T-helper 22 cell (primary cell): Measurements from ENCODE around the gene KCNJ10.

Experiments used
- DNase-seq: peaks from one replicate; pipeline ENCODE4 v3.0.0-alpha.2; 2020; ENCODE audit warnings: low read depth

KCNJ10 gene

DNA sequence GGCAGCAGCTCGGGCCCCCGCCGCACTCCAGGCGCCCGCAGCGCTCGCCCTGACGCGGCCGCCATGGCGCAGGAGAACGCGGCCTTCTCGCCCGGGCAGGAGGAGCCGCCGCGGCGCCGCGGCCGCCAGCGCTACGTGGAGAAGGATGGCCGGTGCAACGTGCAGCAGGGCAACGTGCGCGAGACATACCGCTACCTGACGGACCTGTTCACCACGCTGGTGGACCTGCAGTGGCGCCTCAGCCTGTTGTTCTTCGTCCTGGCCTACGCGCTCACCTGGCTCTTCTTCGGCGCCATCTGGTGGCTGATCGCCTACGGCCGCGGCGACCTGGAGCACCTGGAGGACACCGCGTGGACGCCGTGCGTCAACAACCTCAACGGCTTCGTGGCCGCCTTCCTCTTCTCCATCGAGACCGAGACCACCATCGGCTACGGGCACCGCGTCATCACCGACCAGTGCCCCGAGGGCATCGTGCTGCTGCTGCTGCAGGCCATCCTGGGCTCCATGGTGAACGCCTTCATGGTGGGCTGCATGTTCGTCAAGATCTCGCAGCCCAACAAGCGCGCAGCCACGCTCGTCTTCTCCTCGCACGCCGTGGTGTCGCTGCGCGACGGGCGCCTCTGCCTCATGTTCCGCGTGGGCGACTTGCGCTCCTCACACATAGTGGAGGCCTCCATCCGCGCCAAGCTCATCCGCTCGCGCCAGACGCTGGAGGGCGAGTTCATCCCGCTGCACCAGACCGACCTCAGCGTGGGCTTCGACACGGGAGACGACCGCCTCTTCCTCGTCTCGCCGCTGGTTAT, 14.2 kb upstream of the KCNJ10 start:
- peak; percentile 44 for DNase-seq

DNA sequence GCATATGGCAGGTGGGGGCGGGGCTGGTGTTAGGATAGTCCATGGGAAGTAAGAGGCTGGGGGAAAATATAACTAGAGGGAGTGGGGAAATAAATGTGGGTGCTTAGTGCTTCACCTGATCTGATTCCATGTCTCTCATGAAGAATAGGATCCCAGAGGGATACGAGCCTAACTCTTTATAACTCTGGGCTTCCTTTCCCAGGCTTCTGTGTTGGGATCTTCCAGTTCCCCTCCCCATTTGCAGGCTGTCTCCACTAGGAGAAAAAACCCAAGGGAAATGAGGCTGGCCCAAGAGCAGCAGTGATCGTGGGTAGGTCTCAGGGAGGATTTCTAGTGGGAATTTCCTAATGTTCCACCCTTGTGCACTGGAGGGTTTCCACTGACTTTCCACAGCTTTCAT, 13.0 kb upstream of the KCNJ10 start:
- DNase-seq, result no peak

DNA sequence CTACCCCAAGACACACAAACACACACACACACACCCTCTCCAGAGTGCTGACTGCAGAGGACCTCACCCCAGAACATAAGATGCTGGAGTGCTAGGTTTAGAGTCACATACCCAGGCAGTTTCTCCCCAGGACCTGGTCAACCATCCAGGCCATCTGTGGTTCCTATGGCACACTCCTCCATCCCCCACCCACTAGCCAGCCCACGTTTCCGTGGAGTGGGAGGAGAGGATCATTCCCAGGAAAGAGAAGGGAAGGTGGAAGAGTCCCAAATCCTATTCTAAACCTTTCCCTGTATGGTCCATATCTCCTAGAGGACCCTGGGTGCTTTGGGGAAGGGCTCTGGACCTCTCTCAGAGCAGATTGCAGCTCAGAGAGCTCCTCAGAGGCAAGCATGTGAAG, 12.5 kb upstream of the KCNJ10 start:
- DNase-seq, result no peak

DNA sequence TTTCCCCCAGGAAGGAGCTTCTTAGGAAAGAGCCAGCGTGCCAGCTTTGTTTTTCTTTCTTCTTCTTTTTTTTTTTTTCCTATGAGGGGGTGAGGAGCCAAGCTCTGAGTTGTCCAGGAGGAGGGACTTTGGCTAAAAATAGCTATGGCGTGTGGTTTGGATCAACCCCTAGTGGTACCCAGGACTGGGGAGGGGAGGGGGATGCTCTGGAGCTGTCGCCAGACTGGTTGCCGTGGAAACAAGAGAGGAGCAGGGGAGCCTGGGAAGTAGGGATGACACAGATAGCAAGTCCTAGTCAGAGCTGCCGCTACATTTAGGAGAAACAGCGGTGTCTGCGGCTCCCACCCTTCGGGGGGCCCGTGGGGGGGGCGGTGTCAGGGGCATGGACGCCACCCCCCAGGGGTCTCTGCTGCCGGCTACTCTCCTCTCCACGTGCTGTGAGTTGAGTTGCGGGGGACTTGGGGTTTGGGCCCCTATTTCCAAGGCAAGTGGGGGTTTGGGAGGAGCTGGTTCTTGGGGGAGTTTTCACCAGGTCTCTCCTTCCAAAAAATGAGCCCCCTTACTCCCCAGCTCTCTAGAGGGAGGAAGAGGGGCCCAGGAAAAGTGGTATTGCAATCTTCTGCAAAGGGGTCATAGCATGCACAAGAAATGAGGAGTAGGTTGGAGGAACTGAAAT, 11.4 kb upstream of the KCNJ10 start, which contains the start of gene KCNJ9:
Gene KCNJ9 (plus strand): TSS at position 278 of the 676 bp plus-strand sequence. CDS start 2,493 bp downstream, outside the sequence.
- no peak for DNase-seq

DNA sequence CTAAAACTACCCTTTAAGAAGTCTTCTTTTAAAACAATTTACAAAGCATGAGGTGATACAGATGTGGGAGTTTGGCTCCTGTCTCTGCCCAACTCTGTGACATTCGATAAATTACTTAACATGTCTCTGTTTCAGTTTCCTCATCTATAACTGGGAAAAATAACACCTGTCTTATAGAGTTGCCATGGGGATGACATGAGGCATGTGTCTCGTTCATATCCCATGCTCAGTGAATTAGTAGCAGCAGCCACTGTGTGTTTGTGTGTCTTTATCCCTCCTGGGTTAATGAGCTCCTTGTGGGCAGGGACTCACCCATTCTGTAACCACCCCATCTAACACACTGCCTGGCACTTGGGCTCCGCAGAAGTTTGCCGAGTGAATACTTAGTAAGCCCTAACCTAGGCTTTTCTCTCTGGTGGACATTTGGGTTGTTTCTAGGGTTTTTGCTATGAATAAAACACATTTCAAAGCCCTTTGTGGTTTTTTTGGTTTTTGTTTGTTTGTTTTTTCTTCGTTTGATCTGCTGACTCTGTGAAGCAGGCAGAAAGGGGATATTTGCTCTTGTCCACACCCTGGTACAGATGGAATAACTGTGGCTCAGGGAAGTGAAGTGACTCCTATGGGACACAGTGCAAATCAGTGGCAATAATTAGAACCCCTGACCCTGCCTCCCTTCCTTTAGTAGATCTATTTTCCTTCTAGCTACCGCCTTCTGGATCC, 10.6 kb upstream of the KCNJ10 start:
- DNase-seq, result no peak

DNA sequence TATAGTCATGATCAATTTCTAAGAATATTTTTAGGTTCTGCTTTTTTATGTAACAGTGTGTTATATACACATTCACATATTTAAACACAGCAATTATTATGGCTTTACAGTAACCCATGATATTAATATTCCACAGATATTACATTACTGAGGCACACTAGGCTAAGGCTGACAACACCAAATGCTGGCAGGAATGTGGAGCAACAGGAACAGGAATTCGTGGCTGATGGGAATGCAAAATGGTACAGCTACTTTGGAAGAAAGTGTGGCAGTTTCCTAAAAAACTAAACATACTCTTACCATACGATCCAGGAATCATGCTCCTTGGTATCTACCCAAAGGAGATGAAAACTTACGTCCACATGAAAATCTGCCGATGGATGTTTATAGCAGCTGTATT, 9.5 kb upstream of the KCNJ10 start:
- no peak for DNase-seq

DNA sequence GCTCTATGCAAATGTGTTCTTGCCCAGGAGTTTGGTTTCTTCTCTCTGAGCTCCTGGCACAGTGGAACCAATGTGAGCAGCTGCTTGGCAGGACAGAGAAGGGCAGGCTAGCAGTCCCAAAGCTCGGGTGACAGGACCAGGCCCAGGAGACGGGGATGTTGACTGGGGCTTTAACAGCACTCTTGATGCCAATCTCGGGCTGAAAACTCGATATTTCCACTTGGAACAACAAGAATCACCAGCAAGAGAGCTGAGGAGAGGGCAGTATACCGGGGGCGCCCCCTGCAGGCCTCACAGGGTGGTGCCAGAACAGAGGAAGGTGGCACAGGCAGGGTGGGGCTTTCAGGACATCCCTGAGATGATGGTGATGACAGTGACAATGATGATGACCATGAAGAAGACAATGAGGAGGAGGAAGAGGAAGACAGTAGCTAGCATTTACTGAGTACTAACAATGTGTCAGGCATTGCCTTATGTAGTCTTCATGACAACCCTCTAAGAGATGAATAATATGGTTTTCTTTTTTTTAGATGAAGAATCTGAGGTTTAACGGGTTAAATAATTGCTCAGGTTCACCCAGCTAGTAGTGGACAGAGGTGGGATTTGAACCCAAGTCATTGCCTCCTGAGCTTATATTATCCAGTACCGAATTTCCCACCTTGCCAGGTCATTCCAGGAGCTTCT, 8.7 kb upstream of the KCNJ10 start:
- DNase-seq, result no peak

DNA sequence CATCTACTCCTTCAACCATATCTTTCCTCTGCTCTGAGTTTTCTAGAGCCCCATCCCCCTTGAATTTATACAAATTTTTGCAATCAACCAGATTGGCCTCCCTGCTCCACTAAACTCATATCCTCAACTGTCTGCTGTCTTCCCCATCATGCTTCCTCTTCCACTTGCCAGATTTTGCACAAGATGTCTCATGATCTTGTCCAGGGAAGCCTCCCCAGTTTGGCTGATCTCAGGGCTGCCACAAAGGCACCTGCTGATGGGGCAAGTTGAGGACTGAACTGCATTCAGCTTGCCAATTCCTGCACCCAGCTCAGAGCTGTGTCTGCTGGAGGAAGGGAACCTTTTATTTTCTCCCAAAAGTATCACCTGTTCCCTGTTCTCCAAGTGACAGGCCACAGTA, 7.5 kb upstream of the KCNJ10 start:
- DNase-seq, result no peak

DNA sequence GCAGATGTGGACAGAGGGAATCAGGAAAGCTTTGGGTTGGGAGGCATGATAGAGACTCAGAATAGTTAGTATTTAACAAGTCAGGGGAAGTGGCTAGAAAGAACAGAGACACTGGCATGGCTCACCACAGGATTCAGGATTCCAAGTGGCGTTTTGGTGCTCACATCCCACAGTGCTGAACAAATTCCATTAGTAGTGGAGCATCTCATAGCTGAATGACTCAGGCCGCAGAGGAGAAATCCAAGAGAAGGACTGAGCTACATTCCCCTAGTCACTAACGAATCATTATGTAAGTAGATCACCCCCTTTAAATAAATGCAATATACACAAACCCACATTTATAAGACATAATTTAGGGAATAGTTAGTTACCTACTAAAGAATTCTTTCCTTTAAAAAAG, 6.3 kb upstream of the KCNJ10 start:
- DNase-seq, result no peak

DNA sequence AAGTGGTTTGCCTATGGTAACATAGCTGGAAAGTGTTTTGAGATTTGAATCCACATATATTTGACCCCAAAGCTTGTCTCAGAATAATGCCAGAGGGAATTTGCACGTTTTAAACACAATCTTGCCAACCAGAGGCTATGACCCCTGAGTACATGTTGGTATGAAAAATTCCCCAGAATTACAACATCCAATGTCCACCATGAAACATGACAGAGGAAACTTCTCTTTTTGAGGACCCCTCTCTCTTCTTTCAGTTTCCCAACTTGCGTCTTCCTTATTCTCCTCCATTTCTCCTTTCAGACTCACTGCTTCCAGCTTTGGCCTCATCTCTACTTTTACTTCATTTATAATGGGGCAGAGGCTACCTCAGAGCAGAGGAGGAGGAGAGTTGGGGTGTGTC, 5.9 kb upstream of the KCNJ10 start:
- no peak for DNase-seq

DNA sequence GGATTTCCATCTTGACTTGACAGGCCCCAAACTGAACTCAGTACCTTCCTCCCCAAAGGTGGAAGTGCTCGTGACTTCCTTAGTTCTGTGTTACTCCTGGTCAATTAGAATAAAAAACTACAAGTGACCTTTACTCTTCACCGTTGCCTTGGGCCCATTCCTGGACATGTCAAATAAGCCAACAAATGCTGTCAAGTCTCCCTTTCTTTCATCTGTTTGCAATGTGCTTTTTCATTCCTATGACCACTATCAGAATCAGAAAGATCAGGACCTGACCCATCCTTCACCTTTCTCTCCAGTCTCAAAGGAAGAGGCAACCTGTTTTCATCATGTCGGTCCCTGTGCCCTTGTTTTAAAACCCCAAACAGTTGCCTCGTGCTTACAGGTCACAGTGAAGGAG, 4.9 kb upstream of the KCNJ10 start:
- DNase-seq, result no peak

DNA sequence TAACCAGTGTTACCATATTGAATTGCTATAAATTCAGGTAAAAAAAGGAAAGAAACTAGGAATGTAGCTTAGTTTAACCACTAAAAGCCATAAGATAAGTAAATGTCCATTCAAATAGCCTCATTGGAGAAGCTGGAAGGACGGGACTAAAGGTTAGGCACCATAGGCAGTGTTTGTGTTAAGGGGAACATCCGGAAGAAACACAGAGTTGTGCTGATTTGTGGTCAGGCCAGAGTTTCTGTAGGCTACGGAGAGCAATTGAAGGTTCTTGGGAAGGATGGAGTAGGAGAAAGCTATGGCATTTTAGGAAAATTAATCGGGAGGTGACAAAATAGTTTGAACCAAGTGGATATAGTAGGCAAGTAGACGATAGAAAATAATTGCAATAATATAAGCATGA, 1.3 kb upstream of the KCNJ10 start:
- DNase-seq, result no peak

DNA sequence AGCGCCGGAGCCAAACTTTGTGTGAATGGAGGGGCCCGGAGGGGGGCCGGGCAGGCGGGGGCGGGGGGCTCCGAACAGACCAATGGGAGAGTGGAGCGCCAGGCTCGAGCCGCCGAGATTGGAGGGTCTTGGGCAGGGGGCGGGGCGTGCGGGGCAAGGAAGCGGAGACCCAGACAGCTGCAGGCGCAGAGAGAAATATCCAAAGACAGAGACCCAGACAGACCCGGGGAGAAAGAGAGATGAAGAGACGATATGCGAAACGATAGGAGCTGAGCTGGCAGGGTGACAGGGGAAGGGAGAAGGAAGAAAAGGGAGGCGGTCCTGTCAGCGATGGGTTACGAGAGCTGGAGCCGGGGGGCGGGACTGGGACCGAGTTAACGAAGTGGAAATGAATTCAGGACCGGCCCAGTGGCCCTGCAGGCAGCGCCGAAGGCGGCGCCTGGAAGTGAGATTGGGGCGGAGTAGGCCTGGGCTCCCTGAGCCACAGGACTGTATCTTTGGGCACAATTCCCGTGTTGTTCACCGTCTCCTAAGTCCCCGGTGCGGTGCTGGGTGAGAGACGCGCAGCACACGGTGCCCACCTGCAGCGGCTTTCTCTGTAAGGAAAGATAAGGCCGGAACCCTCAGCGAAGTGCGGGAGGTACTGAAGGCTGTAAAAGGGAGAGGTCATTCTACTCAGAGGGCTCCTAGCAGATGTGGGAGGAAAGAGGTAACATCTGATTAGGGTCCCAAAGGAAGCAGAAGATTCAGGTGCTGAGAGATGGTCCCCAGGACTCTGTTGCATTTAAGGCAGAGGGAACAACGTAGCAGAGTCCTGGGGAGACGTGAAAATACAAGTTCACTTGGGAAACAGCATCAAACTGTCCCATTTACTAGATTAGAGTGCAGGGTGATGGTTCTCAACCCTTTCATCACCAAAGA, 543 bp upstream of the KCNJ10 start:
- DNase-seq, result peak; percentile 58

DNA sequence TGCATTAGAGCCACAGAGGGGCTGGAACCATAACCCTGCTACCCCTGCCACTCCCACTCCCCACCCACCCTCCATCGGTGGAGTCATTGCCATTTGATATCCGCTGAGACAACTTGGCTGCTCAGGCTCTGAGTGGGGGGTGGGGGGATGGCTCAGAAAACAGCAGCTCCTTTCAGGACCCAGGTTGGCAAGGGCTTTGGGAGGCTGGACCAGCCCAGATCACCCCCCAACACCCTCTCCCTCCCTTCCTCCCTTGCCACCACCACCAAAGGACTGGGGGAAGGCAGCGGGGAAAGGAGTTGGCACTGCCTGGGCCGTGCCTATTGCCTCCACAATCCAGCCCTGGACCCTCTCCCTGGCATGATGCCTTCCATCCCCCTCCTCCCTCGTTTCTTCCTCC, 1.7 kb downstream of the KCNJ10 start:
- no peak for DNase-seq

DNA sequence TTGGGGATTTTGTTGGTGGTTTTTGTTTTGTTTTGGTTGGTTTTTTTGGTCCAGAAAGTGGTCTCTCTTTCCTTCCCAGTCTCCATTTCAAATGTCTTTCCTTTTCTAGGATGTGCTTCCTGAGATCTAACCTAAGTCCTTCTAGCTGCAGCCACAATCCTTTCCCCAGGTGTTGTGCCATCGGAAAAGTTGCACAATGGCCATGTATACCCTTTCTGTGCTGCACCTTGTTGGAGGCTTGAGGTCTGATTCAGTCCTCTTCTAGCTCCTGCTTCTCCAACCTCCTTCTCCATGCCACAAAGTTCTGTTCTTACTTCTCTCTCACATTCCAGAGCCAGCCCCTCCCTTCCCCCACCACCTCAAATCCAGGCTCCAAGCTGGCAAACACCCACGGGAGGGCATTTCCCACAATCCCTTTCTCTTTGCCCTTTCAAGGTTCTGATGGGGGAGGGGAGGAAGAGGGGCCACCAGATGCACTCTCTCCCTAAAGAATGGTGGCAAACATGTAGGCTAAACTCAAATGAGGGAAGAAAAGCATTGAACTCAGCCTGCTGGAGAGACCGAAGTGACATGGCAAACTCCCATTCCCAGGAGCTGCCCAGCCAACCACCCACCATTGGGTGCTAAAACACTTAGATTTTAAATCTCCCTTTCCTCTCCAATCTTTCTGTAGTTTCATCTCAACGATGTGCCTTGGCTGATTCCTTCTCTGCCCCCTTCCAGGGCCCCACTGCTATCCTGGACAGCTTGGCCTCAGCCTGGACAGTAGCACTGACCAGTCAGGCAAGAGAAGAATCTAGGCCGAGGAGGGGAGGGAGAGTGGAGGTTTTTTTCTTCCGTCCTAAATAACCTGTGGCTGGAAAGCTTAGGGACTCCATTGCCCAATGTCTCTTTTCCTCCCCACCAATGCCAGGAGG, 2.9 kb downstream of the KCNJ10 start:
- DNase-seq, result no peak

DNA sequence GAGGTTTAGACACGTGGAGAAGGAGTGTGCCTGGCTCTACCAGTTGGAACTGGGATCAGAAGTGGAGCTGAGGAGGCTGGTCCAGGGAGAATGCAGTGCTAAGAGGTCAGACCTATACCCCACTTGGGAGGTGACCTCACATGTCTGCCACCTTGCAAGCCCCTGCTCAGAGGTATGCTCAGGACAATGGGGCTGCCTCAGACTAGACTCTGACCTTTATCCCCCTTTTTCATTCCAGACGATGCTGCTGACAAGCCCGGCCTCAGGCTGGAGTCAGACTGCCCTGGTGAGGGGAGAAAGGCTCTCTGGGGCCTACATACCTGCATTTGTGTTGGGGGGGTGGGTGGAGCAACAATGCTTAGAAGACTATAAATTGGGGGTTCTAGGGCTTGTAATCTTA, 5.2 kb downstream of the KCNJ10 start:
- no peak for DNase-seq

DNA sequence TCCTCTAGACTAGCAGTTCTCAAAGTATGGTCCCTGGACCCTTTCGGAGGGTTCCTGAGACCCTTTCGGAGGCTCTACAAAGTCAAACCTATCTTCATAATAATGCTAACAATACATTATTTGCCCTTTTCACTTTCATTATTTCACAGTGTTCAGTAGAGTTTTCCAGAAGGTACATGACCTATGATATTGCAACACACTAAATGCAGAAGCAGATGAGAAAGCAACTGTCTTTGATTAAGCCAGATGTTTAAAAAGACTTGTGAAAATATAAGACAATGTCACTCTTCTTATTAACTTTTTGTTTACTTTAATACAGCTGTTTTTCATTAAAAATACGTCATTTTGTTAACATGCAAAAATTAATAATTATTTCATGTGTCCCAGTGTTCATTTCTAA, 5.8 kb downstream of the KCNJ10 start:
- no peak for DNase-seq

DNA sequence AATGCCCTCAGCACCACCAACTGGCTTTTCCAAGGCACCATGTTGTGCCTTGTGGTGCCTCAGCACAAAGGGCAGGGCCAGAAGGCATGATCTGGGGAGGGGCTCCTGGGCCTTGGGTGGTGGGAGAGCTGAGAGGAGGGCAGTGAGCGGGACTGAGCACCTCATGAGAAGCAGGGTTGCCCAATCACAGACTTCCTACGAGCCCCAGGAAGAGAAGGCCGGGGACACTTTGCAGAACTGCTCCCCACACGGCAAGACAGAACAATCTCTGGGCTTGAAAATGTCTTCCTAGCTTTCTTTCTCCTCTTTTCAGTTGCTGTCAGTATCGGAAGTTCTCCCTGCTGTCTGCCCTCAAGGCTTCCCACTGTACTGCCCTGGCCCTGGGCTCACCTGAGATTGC, 6.8 kb downstream of the KCNJ10 start:
- no peak for DNase-seq

DNA sequence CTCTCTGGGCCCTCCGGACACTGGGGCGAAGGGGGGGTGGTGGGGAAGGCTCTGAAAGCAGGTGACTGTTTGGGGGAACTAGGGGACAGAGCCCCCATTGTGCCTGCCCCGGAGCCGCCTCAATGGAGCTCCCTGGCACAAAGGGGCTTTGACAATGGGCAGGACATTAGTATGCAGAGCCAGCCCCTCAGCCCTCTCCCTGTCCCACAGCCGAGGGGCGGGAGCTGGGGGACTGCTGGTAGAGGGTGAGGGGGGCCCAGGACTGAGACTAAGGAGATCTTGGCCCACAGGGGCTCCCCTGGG, 7.8 kb downstream of the KCNJ10 start:
- no peak for DNase-seq
